Measurements from ENCODE around the gene FMNL2.
A peak's percentile ranks its signal among the peaks of the same experiment; 100 is the strongest.
"Not testable (repeated sequence)": the region's sequence is repeated elsewhere in the genome, so short reads cannot be mapped to it uniquely, and the experiment has no call there.

FMNL2 gene

GRCh38 chr2:152387041-152387440, 52.1 kb downstream of the FMNL2 start:
- Histone ChIP-seq H3K9me3 (ENCODE audit: control insufficient read depth in 2 of 2, low read length in 2 of 2) (no peaks in the 10 kb centered on the region), H3K4me1 (ENCODE audit: control insufficient read depth in 2 of 2, insufficient read depth in 2 of 2, low read length in 2 of 2) (peaks cover 0 to 4% of the 10 kb centered on the region in 2 donors), H3K27ac (ENCODE audit: low read depth in 2 of 2, low read length in 2 of 2) (no peak overlapping the region), H3K4me3 (ENCODE audit: low read length in 2 of 2) (no peak overlapping the region), H3K27me3 (ENCODE audit: control insufficient read depth in 2 of 2, insufficient read depth in 2 of 2, low read length in 2 of 2) (no peaks in the 10 kb centered on the region), H3K36me3 (ENCODE audit: control insufficient read depth in 2 of 2, insufficient read depth in 2 of 2, low read length in 2 of 2) (no peaks in the 10 kb centered on the region), H3K9ac (ENCODE audit: low read depth in 1 of 2, low read length in 2 of 2) (no peak overlapping the region)

- not testable (repeated sequence) for H3K36me3 ChIP-seq (ENCODE audit: control insufficient read depth in 2 of 2, insufficient read depth in 2 of 2, low read length in 2 of 2)
These were observed 53.3 kb downstream of the FMNL2 start for GRCh38 chr2:152388269-152388668.

GRCh38 chr2:152389483-152389882, 54.5 kb downstream of the FMNL2 start:
- Histone ChIP-seq H3K9me3 (ENCODE audit: control insufficient read depth in 2 of 2, low read length in 2 of 2) (no peaks in the 10 kb centered on the region), H3K4me3 (ENCODE audit: low read length in 2 of 2) (no peak overlapping the region), H3K36me3 (ENCODE audit: control insufficient read depth in 2 of 2, insufficient read depth in 2 of 2, low read length in 2 of 2) (no peaks in the 10 kb centered on the region), H3K4me1 (ENCODE audit: control insufficient read depth in 2 of 2, insufficient read depth in 2 of 2, low read length in 2 of 2) (peaks cover 0 to 4% of the 10 kb centered on the region in 2 donors), H3K9ac (ENCODE audit: low read depth in 1 of 2, low read length in 2 of 2) (no peak overlapping the region), H3K27ac (ENCODE audit: low read depth in 2 of 2, low read length in 2 of 2) (no peak overlapping the region), H3K27me3 (ENCODE audit: control insufficient read depth in 2 of 2, insufficient read depth in 2 of 2, low read length in 2 of 2) (no peaks in the 10 kb centered on the region)

More at GRCh38 chr2:152388269-152388668, 53.3 kb downstream of the FMNL2 start:
- H3K27me3 ChIP-seq (ENCODE audit: control insufficient read depth in 2 of 2, insufficient read depth in 2 of 2, low read length in 2 of 2); H3K9ac ChIP-seq (ENCODE audit: low read depth in 1 of 2, low read length in 2 of 2); H3K4me1 ChIP-seq (ENCODE audit: control insufficient read depth in 2 of 2, insufficient read depth in 2 of 2, low read length in 2 of 2); H3K9me3 ChIP-seq (ENCODE audit: control insufficient read depth in 2 of 2, low read length in 2 of 2); H3K4me3 ChIP-seq (ENCODE audit: low read length in 2 of 2); H3K27ac ChIP-seq (ENCODE audit: low read depth in 2 of 2, low read length in 2 of 2): not testable (repeated sequence)

GRCh38 chr2:152390837-152391236, 55.9 kb downstream of the FMNL2 start:
- Histone ChIP-seq H3K4me3 (ENCODE audit: low read length in 2 of 2) (no peak overlapping the region), H3K27ac (ENCODE audit: low read depth in 2 of 2, low read length in 2 of 2) (peak overlapping the region in 1 of 2 donors; percentile 43), H3K27me3 (ENCODE audit: control insufficient read depth in 2 of 2, insufficient read depth in 2 of 2, low read length in 2 of 2) (no peaks in the 10 kb centered on the region), H3K4me1 (ENCODE audit: control insufficient read depth in 2 of 2, insufficient read depth in 2 of 2, low read length in 2 of 2) (peaks cover 0 to 4% of the 10 kb centered on the region in 2 donors), H3K9ac (ENCODE audit: low read depth in 1 of 2, low read length in 2 of 2) (no peak overlapping the region), H3K9me3 (ENCODE audit: control insufficient read depth in 2 of 2, low read length in 2 of 2) (no peaks in the 10 kb centered on the region), H3K36me3 (ENCODE audit: control insufficient read depth in 2 of 2, insufficient read depth in 2 of 2, low read length in 2 of 2) (no peaks in the 10 kb centered on the region)

- Histone ChIP-seq H3K36me3 (ENCODE audit: control insufficient read depth in 2 of 2, insufficient read depth in 2 of 2, low read length in 2 of 2) (no peaks in the 10 kb centered on the region), H3K4me1 (ENCODE audit: control insufficient read depth in 2 of 2, insufficient read depth in 2 of 2, low read length in 2 of 2) (peaks cover 0 to 4% of the 10 kb centered on the region in 2 donors)
These were observed 56.3 kb downstream of the FMNL2 start for GRCh38 chr2:152391318-152391717.

GRCh38 chr2:152393377-152393776, 58.4 kb downstream of the FMNL2 start:
- Histone ChIP-seq H3K4me3 (ENCODE audit: low read length in 2 of 2) (no peak overlapping the region), H3K27ac (ENCODE audit: low read depth in 2 of 2, low read length in 2 of 2) (no peak overlapping the region), H3K36me3 (ENCODE audit: control insufficient read depth in 2 of 2, insufficient read depth in 2 of 2, low read length in 2 of 2) (no peaks in the 10 kb centered on the region), H3K4me1 (ENCODE audit: control insufficient read depth in 2 of 2, insufficient read depth in 2 of 2, low read length in 2 of 2) (peaks cover 0 to 4% of the 10 kb centered on the region in 2 donors), H3K27me3 (ENCODE audit: control insufficient read depth in 2 of 2, insufficient read depth in 2 of 2, low read length in 2 of 2) (no peaks in the 10 kb centered on the region), H3K9me3 (ENCODE audit: control insufficient read depth in 2 of 2, low read length in 2 of 2) (no peaks in the 10 kb centered on the region), H3K9ac (ENCODE audit: low read depth in 1 of 2, low read length in 2 of 2) (no peak overlapping the region)

More at GRCh38 chr2:152391318-152391717, 56.3 kb downstream of the FMNL2 start:
- H3K4me3 ChIP-seq (ENCODE audit: low read length in 2 of 2) = no peak overlapping the region
- no peak overlapping the region for H3K9ac ChIP-seq (ENCODE audit: low read depth in 1 of 2, low read length in 2 of 2)
- H3K27ac ChIP-seq (ENCODE audit: low read depth in 2 of 2, low read length in 2 of 2) = peak overlapping the region in 1 of 2 donors; percentile 6
- H3K9me3 ChIP-seq (ENCODE audit: control insufficient read depth in 2 of 2, low read length in 2 of 2) = no peaks in the 10 kb centered on the region
- H3K27me3 ChIP-seq (ENCODE audit: control insufficient read depth in 2 of 2, insufficient read depth in 2 of 2, low read length in 2 of 2) = no peaks in the 10 kb centered on the region

GRCh38 chr2:152394326-152394725, 59.4 kb downstream of the FMNL2 start:
- Histone ChIP-seq H3K27ac (ENCODE audit: low read depth in 2 of 2, low read length in 2 of 2) (no peak overlapping the region), H3K4me1 (ENCODE audit: control insufficient read depth in 2 of 2, insufficient read depth in 2 of 2, low read length in 2 of 2) (peaks cover 0 to 4% of the 10 kb centered on the region in 2 donors), H3K4me3 (ENCODE audit: low read length in 2 of 2) (no peak overlapping the region)

GRCh38 chr2:152395103-152395502, 60.1 kb downstream of the FMNL2 start:
- H3K4me1 ChIP-seq (ENCODE audit: control insufficient read depth in 2 of 2, insufficient read depth in 2 of 2, low read length in 2 of 2) = peaks cover 0 to 4% of the 10 kb centered on the region in 2 donors
- no peaks in the 10 kb centered on the region for H3K27me3 ChIP-seq (ENCODE audit: control insufficient read depth in 2 of 2, insufficient read depth in 2 of 2, low read length in 2 of 2)
- H3K9ac ChIP-seq (ENCODE audit: low read depth in 1 of 2, low read length in 2 of 2) = no peak overlapping the region
- H3K36me3 ChIP-seq (ENCODE audit: control insufficient read depth in 2 of 2, insufficient read depth in 2 of 2, low read length in 2 of 2) = no peaks in the 10 kb centered on the region
- H3K27ac ChIP-seq (ENCODE audit: low read depth in 2 of 2, low read length in 2 of 2) = no peak overlapping the region
- H3K9me3 ChIP-seq (ENCODE audit: control insufficient read depth in 2 of 2, low read length in 2 of 2) = no peaks in the 10 kb centered on the region
- H3K4me3 ChIP-seq (ENCODE audit: low read length in 2 of 2) = no peak overlapping the region

More at GRCh38 chr2:152394326-152394725, 59.4 kb downstream of the FMNL2 start:
- no peak overlapping the region for H3K9ac ChIP-seq (ENCODE audit: low read depth in 1 of 2, low read length in 2 of 2)
- H3K36me3 ChIP-seq (ENCODE audit: control insufficient read depth in 2 of 2, insufficient read depth in 2 of 2, low read length in 2 of 2) = no peaks in the 10 kb centered on the region
- no peaks in the 10 kb centered on the region for H3K9me3 ChIP-seq (ENCODE audit: control insufficient read depth in 2 of 2, low read length in 2 of 2)
- H3K27me3 ChIP-seq (ENCODE audit: control insufficient read depth in 2 of 2, insufficient read depth in 2 of 2, low read length in 2 of 2) = no peaks in the 10 kb centered on the region

GRCh38 chr2:152395572-152395971, 60.6 kb downstream of the FMNL2 start:
- Histone ChIP-seq H3K9ac (ENCODE audit: low read depth in 1 of 2, low read length in 2 of 2) (no peak overlapping the region), H3K27ac (ENCODE audit: low read depth in 2 of 2, low read length in 2 of 2) (peak overlapping the region in 1 of 2 donors; percentile 16), H3K4me1 (ENCODE audit: control insufficient read depth in 2 of 2, insufficient read depth in 2 of 2, low read length in 2 of 2) (peaks cover 0 to 2% of the 10 kb centered on the region in 2 donors), H3K4me3 (ENCODE audit: low read length in 2 of 2) (no peak overlapping the region), H3K27me3 (ENCODE audit: control insufficient read depth in 2 of 2, insufficient read depth in 2 of 2, low read length in 2 of 2) (no peaks in the 10 kb centered on the region), H3K9me3 (ENCODE audit: control insufficient read depth in 2 of 2, low read length in 2 of 2) (no peaks in the 10 kb centered on the region), H3K36me3 (ENCODE audit: control insufficient read depth in 2 of 2, insufficient read depth in 2 of 2, low read length in 2 of 2) (no peaks in the 10 kb centered on the region)

- no peak overlapping the region for H3K9ac ChIP-seq (ENCODE audit: low read depth in 1 of 2, low read length in 2 of 2)
- peak overlapping the region; percentile 16 to 20 for H3K27ac ChIP-seq (ENCODE audit: low read depth in 2 of 2, low read length in 2 of 2)
These were observed 61.1 kb downstream of the FMNL2 start for GRCh38 chr2:152396051-152396511.

GRCh38 chr2:152396763-152397162, 61.8 kb downstream of the FMNL2 start:
- Histone ChIP-seq H3K4me3 (ENCODE audit: low read length in 2 of 2) (no peak overlapping the region), H3K4me1 (ENCODE audit: control insufficient read depth in 2 of 2, insufficient read depth in 2 of 2, low read length in 2 of 2) (no peaks in the 10 kb centered on the region), H3K36me3 (ENCODE audit: control insufficient read depth in 2 of 2, insufficient read depth in 2 of 2, low read length in 2 of 2) (no peaks in the 10 kb centered on the region), H3K27ac (ENCODE audit: low read depth in 2 of 2, low read length in 2 of 2) (no peak overlapping the region), H3K27me3 (ENCODE audit: control insufficient read depth in 2 of 2, insufficient read depth in 2 of 2, low read length in 2 of 2) (no peaks in the 10 kb centered on the region), H3K9me3 (ENCODE audit: control insufficient read depth in 2 of 2, low read length in 2 of 2) (no peaks in the 10 kb centered on the region), H3K9ac (ENCODE audit: low read depth in 1 of 2, low read length in 2 of 2) (no peak overlapping the region)

More at GRCh38 chr2:152396051-152396511, 61.1 kb downstream of the FMNL2 start:
- Histone ChIP-seq H3K36me3 (ENCODE audit: control insufficient read depth in 2 of 2, insufficient read depth in 2 of 2, low read length in 2 of 2) (no peaks in the 10 kb centered on the region), H3K9me3 (ENCODE audit: control insufficient read depth in 2 of 2, low read length in 2 of 2) (no peaks in the 10 kb centered on the region), H3K4me1 (ENCODE audit: control insufficient read depth in 2 of 2, insufficient read depth in 2 of 2, low read length in 2 of 2) (no peaks in the 10 kb centered on the region), H3K4me3 (ENCODE audit: low read length in 2 of 2) (no peak overlapping the region), H3K27me3 (ENCODE audit: control insufficient read depth in 2 of 2, insufficient read depth in 2 of 2, low read length in 2 of 2) (no peaks in the 10 kb centered on the region)
